Right lobe of liver (tissue), 6 donors: ENCODE results near the gene BCKDHA. TPM values are rescaled to one million over a fixed set of nuclear protein-coding genes. Genes with fewer than 3 reads are reported as not detected.
"Not testable (repeated sequence)": the region's sequence is repeated elsewhere in the genome, so short reads cannot be mapped to it uniquely, and the experiment has no call there.

ENCODE experiments used
- ATAC-seq, 4 donors: fragments of 200-7000 bp; cut with Tn5 transposase; one replicate each; pipeline ENCODE4 v1.9.1; 2020; ENCODE audit warnings: mild to moderate bottlenecking in 4 of 4, moderate library complexity in 4 of 4
- DNase-seq, 3 donors: peaks; one replicate each; pipeline ENCODE4 v3.0.0-alpha.2; 2020
- H3K27ac ChIP-seq, 3 donors: fragments of 200-600 bp; one replicate each; pipeline ENCODE4 v1.8.0; 2022
- H3K27me3 ChIP-seq, 2 donors: fragments of 200-600 bp; one replicate each; pipeline ENCODE4 v1.8.0; 2022
- H3K36me3 ChIP-seq, 4 donors: fragments of 200-600 bp; sonication (generic) in 1 of 4; one replicate each; pipeline versions ENCODE4 v1.5.1 to v1.8.0; 2017 to 2022; ENCODE audit warnings: control low read depth in 1 of 4
- H3K4me1 ChIP-seq, 4 donors: fragments of 200-600 bp; sonication (generic) in 1 of 4; one replicate each; pipeline versions ENCODE4 v1.5.1 to v1.8.0; 2017 to 2022; ENCODE audit warnings: control low read depth in 1 of 4
- H3K4me3 ChIP-seq, 3 donors: fragments of 200-600 bp; one replicate each; pipeline ENCODE4 v1.8.0; 2022
- H3K9me3 ChIP-seq, 4 donors: fragments of 200-600 bp; sonication (generic) in 1 of 4; one replicate each; pipeline versions ENCODE4 v1.5.1 to v1.8.0; 2017 to 2022; ENCODE audit warnings: control low read depth in 1 of 4
- CTCF ChIP-seq, 4 donors: fragments of 200-600 bp in 3 of 4; fragments of 450-650 bp in 1 of 4; IDR thresholded peaks; one replicate each; pipeline versions ENCODE4 v1.5.1 to v1.8.0; 2016 to 2022; ENCODE audit warnings: antibody characterized with exemption in 4 of 4, mild to moderate bottlenecking in 2 of 4
- POLR2A ChIP-seq: fragments of 450-650 bp; IDR thresholded peaks from one replicate; pipeline ENCODE4 v1.6.1; 2017; ENCODE audit warnings: antibody characterized with exemption, mild to moderate bottlenecking
- WGBS: methylation state at CpG from one replicate; pipeline ENCODE4 v1.1.6; 2018; ENCODE audit warnings: low coverage, low lambda C conversion rate; ENCODE audit not compliant: insufficient coverage; ENCODE audit errors: missing lambda C conversion rate; 5-methylcytosine and 5-hydroxymethylcytosine counted together
- intact Hi-C, 2 donors: fragments of 100-400 bp; cut with DNase I; formaldehyde crosslinking; loops; one replicate each; pipeline versions ENCODE4 v1.11.2 to v1.14.1; 2022
- total RNA-seq, 6 experiments: library from RNA; depleted of rRNA in 2 of 6; stranded (reverse); fragments of >200 nt in 2 of 6; fragmentation: NEBNext Ultra II Directional in 3 of 6; extraction: Animal tissue kit (Norgen Biotek cat#: 25700) in 3 of 6; gene quantifications; one replicate each; pipeline versions ENCODE4 v1.1.0 to v1.2.4, GENCODE V29; 2016 to 2023
- donor health status: DM: no; HTN: yes; CAD: no.
- donor health status: DM: no; HTN: no; CAD: no.
- donor health status: DM: no; HTN: no; CAD: no.
- donor health status: DM: no; HTN: yes; CAD: no.
- donor health status: DM: no; HTN: yes; CAD: no.

The BCKDHA gene
- total RNA-seq, 6 experiments from 2014 or later: 32.1 to 68.7 (median 48.9) TPM

GRCh38 chr19:41431426-41432386 is 34.1 kb downstream of the BCKDHA start:
- peak; percentile 81 to 87 (median 84) for ATAC-seq

GRCh38 chr19:41433171-41433570 is 35.6 kb downstream of the BCKDHA start:
- H3K27me3 ChIP-seq: no peaks in the 10 kb centered on the region
- no peak overlapping the region for H3K4me3 ChIP-seq
- no peak for ATAC-seq
- peaks cover 0 to 15% (median 5%) of the 10 kb centered on the region in 4 donors for H3K4me1 ChIP-seq
- intact Hi-C loops: no loop called here
- H3K27ac ChIP-seq: no peak overlapping the region
- WGBS: no CpG with 5 or more reads among the region's 18 CpGs
- TF ChIP-seq POLR2A: no peak
- TF ChIP-seq CTCF (IDR thresholded peaks at IDR 0.05): no peak
- peak in 1 of 3 donors; percentile 16 for DNase-seq
- no peaks in the 10 kb centered on the region for H3K9me3 ChIP-seq
- H3K36me3 ChIP-seq: no peaks in the 10 kb centered on the region

More at GRCh38 chr19:41431426-41432386, 34.1 kb downstream of the BCKDHA start:
- DNase-seq: peak; percentile 71 to 89 (median 81)
- Histone ChIP-seq H3K4me3 (no peak overlapping the region), H3K4me1 (peaks cover 0 to 15% (median 5%) of the 10 kb centered on the region in 4 donors), H3K36me3 (no peaks in the 10 kb centered on the region), H3K27me3 (no peaks in the 10 kb centered on the region), H3K9me3 (no peaks in the 10 kb centered on the region), H3K27ac (peak overlapping the region; percentile 33 to 69 (median 60))
- WGBS: 45% methylated on average over 16 of the region's 23 CpGs
- peak; percentile 35 to 56 (median 48) for TF ChIP-seq CTCF (IDR thresholded peaks at IDR 0.05)
- peak; percentile 23 for TF ChIP-seq POLR2A
- intact Hi-C loops: no loop called here

GRCh38 chr19:41434450-41434849 is 36.8 kb downstream of the BCKDHA start:
- TF ChIP-seq CTCF (IDR thresholded peaks at IDR 0.05) (no peak), POLR2A (no peak)
- DNase-seq (peak in 2 of 3 donors; percentile 3 to 5), ATAC-seq (no peak)
- intact Hi-C loops: no loop called here
- Histone ChIP-seq H3K4me3 (no peak overlapping the region), H3K27me3 (no peaks in the 10 kb centered on the region), H3K9me3 (no peaks in the 10 kb centered on the region), H3K4me1 (peaks cover 0 to 23% (median 8%) of the 10 kb centered on the region in 4 donors), H3K27ac (no peak overlapping the region), H3K36me3 (no peaks in the 10 kb centered on the region)
- WGBS: 90% methylated on average over 2 of the region's 5 CpGs

GRCh38 chr19:41435376-41435775 is 37.8 kb downstream of the BCKDHA start:
- peaks cover 0 to 23% (median 8%) of the 10 kb centered on the region in 4 donors for H3K4me1 ChIP-seq
- peak in 2 of 3 donors; percentile 3 to 10 for DNase-seq
- ATAC-seq, H3K36me3 ChIP-seq, H3K27me3 ChIP-seq, H3K27ac ChIP-seq, H3K4me3 ChIP-seq, H3K9me3 ChIP-seq, intact Hi-C loops: not testable (repeated sequence)
- WGBS: no CpG with 5 or more reads among the region's 11 CpGs
